DMS79 treated with DMSO at 0.1 percent for 48 hours (cell line): Measurements from ENCODE around the gene CLTB.
"Not testable (repeated sequence)": the region's sequence is repeated elsewhere in the genome, so short reads cannot be mapped to it uniquely, and the experiment has no call there.

ENCODE experiments used
- DNase-seq: peaks from one replicate; lab custom pipeline; 2025; lab: John Stamatoyannopoulos, UW

Gene CLTB

GRCh38 chr5:176427971-176428370, 11.6 kb upstream of the CLTB start:
- DNase-seq: no peak

- DNase-seq: no peak
These were observed 10.5 kb upstream of the CLTB start for GRCh38 chr5:176426876-176427275.

- no peak for DNase-seq
These were observed 9.5 kb upstream of the CLTB start for GRCh38 chr5:176425791-176426190.

- no peak for DNase-seq
These were observed 8.8 kb upstream of the CLTB start for GRCh38 chr5:176425138-176425537.

GRCh38 chr5:176424181-176424580, 7.8 kb upstream of the CLTB start:
- no peak for DNase-seq

- no peak for DNase-seq
These were observed 4.7 kb upstream of the CLTB start for GRCh38 chr5:176420972-176421544.

GRCh38 chr5:176420086-176420485, 3.7 kb upstream of the CLTB start:
- DNase-seq: no peak

- DNase-seq: no peak
These were observed 1.9 kb upstream of the CLTB start for GRCh38 chr5:176418251-176418650.

GRCh38 chr5:176416965-176417364, 626 bp upstream of the CLTB start:
- DNase-seq: no peak

- DNase-seq: no peak
These were observed 943 bp downstream of the CLTB start for GRCh38 chr5:176415240-176415951.

GRCh38 chr5:176414704-176415103, 1.6 kb downstream of the CLTB start:
- DNase-seq: no peak

GRCh38 chr5:176413709-176414191, 2.6 kb downstream of the CLTB start:
- DNase-seq: no peak

- no peak for DNase-seq
These were observed 3.1 kb downstream of the CLTB start for GRCh38 chr5:176413255-176413565.

- DNase-seq: no peak
These were observed 3.7 kb downstream of the CLTB start for GRCh38 chr5:176412517-176413254.

GRCh38 chr5:176410486-176411180, 5.7 kb downstream of the CLTB start:
- no peak for DNase-seq

GRCh38 chr5:176409765-176410164, 6.6 kb downstream of the CLTB start:
- DNase-seq: no peak

- no peak for DNase-seq
These were observed 7.7 kb downstream of the CLTB start for GRCh38 chr5:176408590-176408989.

GRCh38 chr5:176408252-176408573, 8.1 kb downstream of the CLTB start:
- DNase-seq: not testable (repeated sequence)

GRCh38 chr5:176407456-176408251, 8.7 kb downstream of the CLTB start:
- no peak for DNase-seq

- DNase-seq: no peak
These were observed 9.8 kb downstream of the CLTB start for GRCh38 chr5:176406436-176407052.

GRCh38 chr5:176405656-176406435, 10.5 kb downstream of the CLTB start:
- no peak for DNase-seq
